ENCODE measurements around the gene RPH3AL. TPM values are rescaled to one million over a fixed set of nuclear protein-coding genes. Genes with fewer than 3 reads are reported as not detected.

Gene RPH3AL
- total RNA-seq, 4 donors from 2014 or later = 10.0 to 51.1 (median 25.7) TPM

DNA sequence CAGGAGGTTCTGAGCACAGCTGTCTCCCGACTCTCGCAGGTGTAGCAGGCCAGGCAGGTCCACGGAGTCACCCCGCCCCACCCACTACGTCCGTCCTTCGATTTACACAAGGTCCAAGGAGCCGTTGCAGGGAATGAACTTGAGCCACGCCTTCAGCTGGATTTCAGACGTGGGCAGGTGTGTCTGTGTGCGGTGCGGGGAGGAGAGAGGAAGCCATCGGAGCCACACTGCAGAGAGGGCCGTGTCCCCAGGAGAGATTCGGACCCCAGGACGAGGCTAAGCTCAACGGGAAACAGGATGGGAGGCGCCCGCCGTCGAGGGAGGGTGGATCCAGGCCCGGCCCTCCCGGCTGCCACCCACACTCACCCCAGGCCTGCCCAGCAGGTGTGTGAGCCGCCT lies 50.3 kb downstream of the RPH3AL start:
- TF ChIP-seq, protein P1, sequence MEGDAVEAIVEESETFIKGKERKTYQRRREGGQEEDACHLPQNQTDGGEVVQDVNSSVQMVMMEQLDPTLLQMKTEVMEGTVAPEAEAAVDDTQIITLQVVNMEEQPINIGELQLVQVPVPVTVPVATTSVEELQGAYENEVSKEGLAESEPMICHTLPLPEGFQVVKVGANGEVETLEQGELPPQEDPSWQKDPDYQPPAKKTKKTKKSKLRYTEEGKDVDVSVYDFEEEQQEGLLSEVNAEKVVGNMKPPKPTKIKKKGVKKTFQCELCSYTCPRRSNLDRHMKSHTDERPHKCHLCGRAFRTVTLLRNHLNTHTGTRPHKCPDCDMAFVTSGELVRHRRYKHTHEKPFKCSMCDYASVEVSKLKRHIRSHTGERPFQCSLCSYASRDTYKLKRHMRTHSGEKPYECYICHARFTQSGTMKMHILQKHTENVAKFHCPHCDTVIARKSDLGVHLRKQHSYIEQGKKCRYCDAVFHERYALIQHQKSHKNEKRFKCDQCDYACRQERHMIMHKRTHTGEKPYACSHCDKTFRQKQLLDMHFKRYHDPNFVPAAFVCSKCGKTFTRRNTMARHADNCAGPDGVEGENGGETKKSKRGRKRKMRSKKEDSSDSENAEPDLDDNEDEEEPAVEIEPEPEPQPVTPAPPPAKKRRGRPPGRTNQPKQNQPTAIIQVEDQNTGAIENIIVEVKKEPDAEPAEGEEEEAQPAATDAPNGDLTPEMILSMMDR (IDR thresholded peaks at IDR 0.05) = no peak
- no peak for ATAC-seq (ENCODE audit: low FRiP score)
- DNase-seq (ENCODE audit: low spot score) = no peak

- TF ChIP-seq, protein P1 (IDR thresholded peaks at IDR 0.05) = no peak
- ATAC-seq (ENCODE audit: low FRiP score) (peak; percentile 38), DNase-seq (ENCODE audit: low spot score) (no peak)
Observed at GRCh38 chr17:301681-302299, 50.8 kb downstream of the RPH3AL start.

DNA sequence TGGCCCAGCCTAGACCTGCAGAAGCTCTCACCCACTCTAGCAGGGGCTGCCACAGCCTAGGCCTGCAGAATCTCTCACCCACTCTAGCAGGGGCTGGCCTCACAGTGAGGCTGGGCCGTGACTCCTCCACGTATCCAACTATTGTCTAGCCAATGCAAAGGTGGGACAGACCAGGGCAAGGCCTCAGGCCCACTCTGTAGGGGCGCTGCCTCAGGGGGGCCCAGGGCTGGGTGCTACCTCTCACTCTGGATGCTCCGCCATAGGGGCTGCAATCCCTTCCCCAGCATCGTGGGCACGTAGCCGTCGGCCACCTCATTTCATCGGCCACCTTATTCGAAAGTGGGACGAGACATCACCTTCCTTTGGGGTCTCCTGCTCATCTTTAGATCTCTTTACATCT lies 51.7 kb downstream of the RPH3AL start:
- TF ChIP-seq, protein P1 (IDR thresholded peaks at IDR 0.05) = no peak
- ATAC-seq (ENCODE audit: low FRiP score) = no peak
- no peak for DNase-seq (ENCODE audit: low spot score)

DNA sequence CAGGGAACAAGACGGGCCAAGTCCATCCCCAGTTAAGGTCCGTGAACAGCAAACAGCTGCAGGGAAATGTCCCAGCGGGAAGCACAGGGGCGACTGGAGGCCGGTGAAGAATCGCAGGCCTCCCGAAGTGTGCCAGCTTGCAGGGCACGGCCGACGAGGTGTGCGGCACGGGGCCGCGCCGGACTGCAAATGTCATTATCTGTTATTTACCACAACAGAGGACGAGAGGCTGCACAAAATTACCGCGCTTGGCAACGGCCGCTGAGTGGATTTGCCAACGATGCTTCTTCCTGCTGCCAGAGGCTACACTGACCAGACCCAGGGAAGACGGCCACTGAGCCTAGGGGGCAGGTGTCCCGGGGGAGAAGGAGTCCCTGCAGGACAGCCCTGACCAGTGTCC lies 53.1 kb downstream of the RPH3AL start:
- TF ChIP-seq, protein P1 (IDR thresholded peaks at IDR 0.05) = no peak
- DNase-seq (ENCODE audit: low spot score) = no peak
- ATAC-seq (ENCODE audit: low FRiP score) = no peak

DNA sequence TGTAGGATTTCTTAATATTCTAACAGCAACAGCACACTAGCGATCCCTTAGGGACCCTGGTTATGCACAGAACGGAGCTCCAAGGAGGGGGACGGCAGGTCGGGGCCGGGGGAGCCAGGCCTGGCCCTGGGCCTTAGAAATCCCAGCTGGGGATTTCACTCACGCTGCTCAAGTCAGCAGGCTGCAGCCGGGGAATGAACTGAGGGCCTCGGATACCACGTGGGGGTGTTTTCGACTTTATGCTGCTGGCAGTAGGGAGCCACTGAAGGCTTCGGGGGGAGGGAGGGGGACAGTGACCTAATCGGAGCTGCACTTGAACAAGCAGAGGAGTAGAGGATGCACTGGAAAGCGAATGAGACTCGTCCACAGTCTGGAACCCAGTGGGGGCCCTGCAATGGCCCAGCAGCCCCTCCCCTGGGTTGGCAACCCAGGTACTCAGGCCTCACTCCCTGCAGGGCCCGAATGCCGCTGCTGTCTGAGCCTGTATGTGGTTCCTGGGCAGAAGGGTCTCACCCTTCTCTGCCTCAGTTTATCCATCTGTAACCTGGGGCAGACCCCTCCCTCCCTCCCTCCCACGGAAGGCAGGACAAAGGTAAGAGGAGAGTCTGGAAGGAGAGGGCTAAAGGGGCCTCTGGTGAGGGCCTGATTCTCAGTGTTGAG lies 53.7 kb downstream of the RPH3AL start:
- TF ChIP-seq, protein P1 (IDR thresholded peaks at IDR 0.05) = no peak
- DNase-seq (ENCODE audit: low spot score) = no peak
- ATAC-seq (ENCODE audit: low FRiP score) = no peak

DNA sequence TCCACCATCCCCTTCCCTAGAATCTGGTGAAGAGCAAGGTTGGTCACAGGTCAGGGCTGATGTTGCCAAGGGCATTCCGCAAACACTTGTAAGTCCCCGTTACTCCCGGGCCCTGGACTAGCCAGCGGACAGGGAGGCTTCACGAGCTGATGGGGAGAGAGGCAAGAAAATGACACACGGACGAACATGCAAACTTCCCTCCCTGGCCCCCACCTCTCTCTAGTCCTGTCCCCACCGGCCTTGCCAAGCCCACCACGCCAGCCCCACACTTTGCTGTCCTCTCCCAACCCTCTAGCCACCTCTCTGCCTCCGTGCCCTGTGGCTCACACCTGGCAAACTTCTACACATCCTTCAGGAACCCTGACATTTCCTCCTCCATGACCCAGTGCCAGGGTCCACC lies 54.8 kb downstream of the RPH3AL start:
- TF ChIP-seq, protein P1 (IDR thresholded peaks at IDR 0.05) = no peak
- no peak for DNase-seq (ENCODE audit: low spot score)
- ATAC-seq (ENCODE audit: low FRiP score) = peak; percentile 29

Measured in omental fat pad (tissue), 4 donors.